Measurements from ENCODE around the gene CLNK.

Gene CLNK

GRCh38 chr4:10506077-10506476, 178.5 kb downstream of the CLNK start:
- no peaks in the 10 kb centered on the region for H3K36me3 ChIP-seq (ENCODE audit: control insufficient read depth in 2 of 2, insufficient read depth in 2 of 2, low read length in 2 of 2)
- H3K27me3 ChIP-seq (ENCODE audit: control insufficient read depth in 2 of 2, insufficient read depth in 2 of 2, low read length in 2 of 2), result no peaks in the 10 kb centered on the region
- no peaks in the 10 kb centered on the region for H3K4me1 ChIP-seq (ENCODE audit: control insufficient read depth in 2 of 2, insufficient read depth in 2 of 2, low read length in 2 of 2)
- H3K4me3 ChIP-seq (ENCODE audit: low read length in 2 of 2), result no peak overlapping the region
- H3K9ac ChIP-seq (ENCODE audit: low read depth in 1 of 2, low read length in 2 of 2), result no peak overlapping the region
- H3K27ac ChIP-seq (ENCODE audit: low read depth in 2 of 2, low read length in 2 of 2), result no peak overlapping the region
- H3K9me3 ChIP-seq (ENCODE audit: control insufficient read depth in 2 of 2, low read length in 2 of 2), result no peaks in the 10 kb centered on the region

GRCh38 chr4:10504570-10505179, 179.9 kb downstream of the CLNK start:
- H3K27me3 ChIP-seq (ENCODE audit: control insufficient read depth in 2 of 2, insufficient read depth in 2 of 2, low read length in 2 of 2), result no peaks in the 10 kb centered on the region
- no peak overlapping the region for H3K9ac ChIP-seq (ENCODE audit: low read depth in 1 of 2, low read length in 2 of 2)
- no peaks in the 10 kb centered on the region for H3K4me1 ChIP-seq (ENCODE audit: control insufficient read depth in 2 of 2, insufficient read depth in 2 of 2, low read length in 2 of 2)
- no peaks in the 10 kb centered on the region for H3K9me3 ChIP-seq (ENCODE audit: control insufficient read depth in 2 of 2, low read length in 2 of 2)
- H3K4me3 ChIP-seq (ENCODE audit: low read length in 2 of 2), result no peak overlapping the region
- H3K27ac ChIP-seq (ENCODE audit: low read depth in 2 of 2, low read length in 2 of 2), result no peak overlapping the region
- H3K36me3 ChIP-seq (ENCODE audit: control insufficient read depth in 2 of 2, insufficient read depth in 2 of 2, low read length in 2 of 2), result no peaks in the 10 kb centered on the region

- Histone ChIP-seq H3K36me3 (ENCODE audit: control insufficient read depth in 2 of 2, insufficient read depth in 2 of 2, low read length in 2 of 2) (no peaks in the 10 kb centered on the region), H3K27me3 (ENCODE audit: control insufficient read depth in 2 of 2, insufficient read depth in 2 of 2, low read length in 2 of 2) (no peaks in the 10 kb centered on the region), H3K27ac (ENCODE audit: low read depth in 2 of 2, low read length in 2 of 2) (no peak overlapping the region), H3K9ac (ENCODE audit: low read depth in 1 of 2, low read length in 2 of 2) (no peak overlapping the region), H3K9me3 (ENCODE audit: control insufficient read depth in 2 of 2, low read length in 2 of 2) (no peaks in the 10 kb centered on the region), H3K4me3 (ENCODE audit: low read length in 2 of 2) (no peak overlapping the region), H3K4me1 (ENCODE audit: control insufficient read depth in 2 of 2, insufficient read depth in 2 of 2, low read length in 2 of 2) (no peaks in the 10 kb centered on the region)
These were observed 181.9 kb downstream of the CLNK start for GRCh38 chr4:10502717-10503116.

- Histone ChIP-seq H3K4me3 (ENCODE audit: low read length in 2 of 2) (no peak overlapping the region), H3K36me3 (ENCODE audit: control insufficient read depth in 2 of 2, insufficient read depth in 2 of 2, low read length in 2 of 2) (no peaks in the 10 kb centered on the region), H3K9me3 (ENCODE audit: control insufficient read depth in 2 of 2, low read length in 2 of 2) (no peaks in the 10 kb centered on the region), H3K4me1 (ENCODE audit: control insufficient read depth in 2 of 2, insufficient read depth in 2 of 2, low read length in 2 of 2) (no peaks in the 10 kb centered on the region), H3K27ac (ENCODE audit: low read depth in 2 of 2, low read length in 2 of 2) (no peak overlapping the region), H3K9ac (ENCODE audit: low read depth in 1 of 2, low read length in 2 of 2) (no peak overlapping the region), H3K27me3 (ENCODE audit: control insufficient read depth in 2 of 2, insufficient read depth in 2 of 2, low read length in 2 of 2) (no peaks in the 10 kb centered on the region)
These were observed 183.8 kb downstream of the CLNK start for GRCh38 chr4:10500776-10501175.

- H3K9me3 ChIP-seq (ENCODE audit: control insufficient read depth in 2 of 2, low read length in 2 of 2), result no peaks in the 10 kb centered on the region
- H3K4me1 ChIP-seq (ENCODE audit: control insufficient read depth in 2 of 2, insufficient read depth in 2 of 2, low read length in 2 of 2), result no peaks in the 10 kb centered on the region
- no peak overlapping the region for H3K4me3 ChIP-seq (ENCODE audit: low read length in 2 of 2)
- no peak overlapping the region for H3K27ac ChIP-seq (ENCODE audit: low read depth in 2 of 2, low read length in 2 of 2)
- no peak overlapping the region for H3K9ac ChIP-seq (ENCODE audit: low read depth in 1 of 2, low read length in 2 of 2)
- no peaks in the 10 kb centered on the region for H3K36me3 ChIP-seq (ENCODE audit: control insufficient read depth in 2 of 2, insufficient read depth in 2 of 2, low read length in 2 of 2)
- no peaks in the 10 kb centered on the region for H3K27me3 ChIP-seq (ENCODE audit: control insufficient read depth in 2 of 2, insufficient read depth in 2 of 2, low read length in 2 of 2)
These were observed 188.4 kb downstream of the CLNK start for GRCh38 chr4:10496200-10496599.

DNA sequence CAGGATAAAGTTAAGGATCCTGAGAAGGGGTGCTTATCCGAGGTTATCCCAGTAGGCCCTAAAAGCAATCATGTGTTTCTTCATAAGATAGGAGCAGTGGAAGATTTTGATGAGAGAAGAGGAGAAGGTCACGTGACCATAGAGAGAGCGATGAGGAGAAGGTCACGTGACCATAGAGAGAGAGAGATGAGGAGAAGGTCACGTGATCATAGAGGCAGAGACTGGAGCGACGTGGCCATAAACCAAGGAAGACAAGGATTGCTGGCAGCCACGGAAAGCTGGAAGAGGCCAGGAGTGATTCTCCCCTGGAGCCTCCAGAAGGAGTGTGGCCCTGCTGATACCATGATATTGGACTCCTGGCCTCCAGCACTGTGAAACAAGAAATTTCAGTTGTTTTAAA, 188.9 kb downstream of the CLNK start:
- Histone ChIP-seq H3K9ac (ENCODE audit: low read depth in 1 of 2, low read length in 2 of 2) (no peak overlapping the region), H3K27me3 (ENCODE audit: control insufficient read depth in 2 of 2, insufficient read depth in 2 of 2, low read length in 2 of 2) (no peaks in the 10 kb centered on the region), H3K9me3 (ENCODE audit: control insufficient read depth in 2 of 2, low read length in 2 of 2) (no peaks in the 10 kb centered on the region), H3K36me3 (ENCODE audit: control insufficient read depth in 2 of 2, insufficient read depth in 2 of 2, low read length in 2 of 2) (no peaks in the 10 kb centered on the region), H3K4me1 (ENCODE audit: control insufficient read depth in 2 of 2, insufficient read depth in 2 of 2, low read length in 2 of 2) (no peaks in the 10 kb centered on the region), H3K27ac (ENCODE audit: low read depth in 2 of 2, low read length in 2 of 2) (no peak overlapping the region), H3K4me3 (ENCODE audit: low read length in 2 of 2) (no peak overlapping the region)

DNA sequence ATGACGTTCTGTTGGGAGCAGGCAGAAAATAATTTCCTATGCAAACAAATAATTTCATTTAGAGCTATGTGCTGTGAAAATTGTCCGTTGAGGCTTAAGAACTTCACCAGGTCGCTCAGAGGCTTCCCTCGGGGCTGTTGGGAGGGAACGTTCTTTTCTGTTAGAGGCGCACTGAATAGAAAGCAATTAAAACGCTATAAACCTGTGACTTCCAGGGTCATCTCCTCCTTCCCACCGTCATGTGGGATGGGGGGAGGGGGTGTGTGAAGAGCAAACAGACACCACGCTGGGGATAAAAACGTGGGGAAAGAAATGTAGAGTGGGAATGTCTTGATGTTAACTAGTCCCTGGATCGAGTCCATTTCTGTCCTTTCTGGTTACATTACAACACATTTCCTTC, 192.1 kb downstream of the CLNK start:
- Histone ChIP-seq H3K4me3 (ENCODE audit: low read length in 2 of 2) (no peak overlapping the region), H3K36me3 (ENCODE audit: control insufficient read depth in 2 of 2, insufficient read depth in 2 of 2, low read length in 2 of 2) (no peaks in the 10 kb centered on the region), H3K27me3 (ENCODE audit: control insufficient read depth in 2 of 2, insufficient read depth in 2 of 2, low read length in 2 of 2) (no peaks in the 10 kb centered on the region), H3K9ac (ENCODE audit: low read depth in 1 of 2, low read length in 2 of 2) (no peak overlapping the region), H3K27ac (ENCODE audit: low read depth in 2 of 2, low read length in 2 of 2) (no peak overlapping the region), H3K9me3 (ENCODE audit: control insufficient read depth in 2 of 2, low read length in 2 of 2) (no peaks in the 10 kb centered on the region), H3K4me1 (ENCODE audit: control insufficient read depth in 2 of 2, insufficient read depth in 2 of 2, low read length in 2 of 2) (no peaks in the 10 kb centered on the region)

GRCh38 chr4:10491401-10491800, 193.2 kb downstream of the CLNK start:
- H3K9ac ChIP-seq (ENCODE audit: low read depth in 1 of 2, low read length in 2 of 2), result no peak overlapping the region
- H3K27ac ChIP-seq (ENCODE audit: low read depth in 2 of 2, low read length in 2 of 2), result no peak overlapping the region
- no peaks in the 10 kb centered on the region for H3K4me1 ChIP-seq (ENCODE audit: control insufficient read depth in 2 of 2, insufficient read depth in 2 of 2, low read length in 2 of 2)
- no peaks in the 10 kb centered on the region for H3K36me3 ChIP-seq (ENCODE audit: control insufficient read depth in 2 of 2, insufficient read depth in 2 of 2, low read length in 2 of 2)
- H3K27me3 ChIP-seq (ENCODE audit: control insufficient read depth in 2 of 2, insufficient read depth in 2 of 2, low read length in 2 of 2), result no peaks in the 10 kb centered on the region
- H3K9me3 ChIP-seq (ENCODE audit: control insufficient read depth in 2 of 2, low read length in 2 of 2), result no peaks in the 10 kb centered on the region
- no peak overlapping the region for H3K4me3 ChIP-seq (ENCODE audit: low read length in 2 of 2)

DNA sequence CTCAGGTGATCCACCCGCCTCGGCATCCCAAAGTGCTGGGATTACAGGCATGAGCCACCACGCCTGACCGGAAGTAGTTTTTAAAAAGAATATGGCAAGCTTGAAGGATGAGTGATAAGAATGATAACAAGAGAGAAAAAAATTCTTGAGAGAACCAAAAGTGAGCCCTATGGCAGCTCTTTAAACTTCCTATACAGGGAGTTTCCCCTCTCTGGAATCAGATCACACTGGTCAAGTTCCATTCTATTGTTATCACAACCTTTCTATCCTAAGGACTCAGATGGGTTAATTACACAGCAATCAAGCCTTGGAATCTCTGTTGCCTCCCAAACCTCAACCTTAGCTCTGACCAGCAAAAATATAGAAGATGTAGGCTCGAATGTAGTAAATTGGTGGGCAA, 193.6 kb downstream of the CLNK start:
- Histone ChIP-seq H3K4me3 (ENCODE audit: low read length in 2 of 2) (no peak overlapping the region), H3K36me3 (ENCODE audit: control insufficient read depth in 2 of 2, insufficient read depth in 2 of 2, low read length in 2 of 2) (no peaks in the 10 kb centered on the region), H3K9ac (ENCODE audit: low read depth in 1 of 2, low read length in 2 of 2) (no peak overlapping the region), H3K27me3 (ENCODE audit: control insufficient read depth in 2 of 2, insufficient read depth in 2 of 2, low read length in 2 of 2) (no peaks in the 10 kb centered on the region), H3K9me3 (ENCODE audit: control insufficient read depth in 2 of 2, low read length in 2 of 2) (no peaks in the 10 kb centered on the region), H3K4me1 (ENCODE audit: control insufficient read depth in 2 of 2, insufficient read depth in 2 of 2, low read length in 2 of 2) (no peaks in the 10 kb centered on the region), H3K27ac (ENCODE audit: low read depth in 2 of 2, low read length in 2 of 2) (no peak overlapping the region)

GRCh38 chr4:10482913-10483312, 201.7 kb downstream of the CLNK start:
- H3K4me3 ChIP-seq (ENCODE audit: low read length in 2 of 2), result no peak overlapping the region
- H3K27ac ChIP-seq (ENCODE audit: low read depth in 2 of 2, low read length in 2 of 2), result no peak overlapping the region
- H3K4me1 ChIP-seq (ENCODE audit: control insufficient read depth in 2 of 2, insufficient read depth in 2 of 2, low read length in 2 of 2), result no peaks in the 10 kb centered on the region
- no peaks in the 10 kb centered on the region for H3K9me3 ChIP-seq (ENCODE audit: control insufficient read depth in 2 of 2, low read length in 2 of 2)
- H3K9ac ChIP-seq (ENCODE audit: low read depth in 1 of 2, low read length in 2 of 2), result no peak overlapping the region
- no peaks in the 10 kb centered on the region for H3K36me3 ChIP-seq (ENCODE audit: control insufficient read depth in 2 of 2, insufficient read depth in 2 of 2, low read length in 2 of 2)
- H3K27me3 ChIP-seq (ENCODE audit: control insufficient read depth in 2 of 2, insufficient read depth in 2 of 2, low read length in 2 of 2), result no peaks in the 10 kb centered on the region

- Histone ChIP-seq H3K4me1 (ENCODE audit: control insufficient read depth in 2 of 2, insufficient read depth in 2 of 2, low read length in 2 of 2) (no peaks in the 10 kb centered on the region), H3K27me3 (ENCODE audit: control insufficient read depth in 2 of 2, insufficient read depth in 2 of 2, low read length in 2 of 2) (no peaks in the 10 kb centered on the region), H3K4me3 (ENCODE audit: low read length in 2 of 2) (no peak overlapping the region), H3K9ac (ENCODE audit: low read depth in 1 of 2, low read length in 2 of 2) (no peak overlapping the region), H3K27ac (ENCODE audit: low read depth in 2 of 2, low read length in 2 of 2) (no peak overlapping the region), H3K9me3 (ENCODE audit: control insufficient read depth in 2 of 2, low read length in 2 of 2) (no peaks in the 10 kb centered on the region), H3K36me3 (ENCODE audit: control insufficient read depth in 2 of 2, insufficient read depth in 2 of 2, low read length in 2 of 2) (no peaks in the 10 kb centered on the region)
These were observed 204.0 kb downstream of the CLNK start for GRCh38 chr4:10480616-10481015.

Measured in mucosa of rectum (tissue), 2 donors.